Spleen (tissue), 7 donors: ENCODE results near the gene AGAP2.

Experiments used
- POLR2A ChIP-seq, 3 donors: fragments of 450-650 bp; IDR thresholded peaks; one replicate each; pipeline ENCODE4 v1.5.1; 2017; ENCODE audit warnings: antibody characterized with exemption in 3 of 3, mild to moderate bottlenecking in 1 of 3
- POLR2AphosphoS5 ChIP-seq, 3 donors: sonication (generic); formaldehyde crosslinking; IDR thresholded peaks; one replicate each; pipeline ENCODE4 v1.5.1; 2017; ENCODE audit warnings: antibody characterized with exemption in 3 of 3
- TF ChIP-seq, protein P1 (sequence below), 11 experiments: fragments of 200-600 bp in 7 of 11; fragments of 450-650 bp in 4 of 11; sonication (generic) in 4 of 11; IDR thresholded peaks in 8 of 11; conservative IDR thresholded peaks in 3 of 11; 1 replicate in 7 of 11; 2 replicates in 4 of 11; pipeline versions ENCODE4 v1.4.0 to v1.8.0; 2016 to 2021; ENCODE audit warnings: antibody characterized with exemption in 11 of 11, inconsistent platforms in 4 of 11, mild to moderate bottlenecking in 1 of 11
- donor health status: DM: no; HTN: no; CAD: no; lungs with moderate emphysema.
- donor health status: DM: no; HTN: no; CAD: no.
- donor health status: DM: no; HTN: no; CAD: no.

DNA sequence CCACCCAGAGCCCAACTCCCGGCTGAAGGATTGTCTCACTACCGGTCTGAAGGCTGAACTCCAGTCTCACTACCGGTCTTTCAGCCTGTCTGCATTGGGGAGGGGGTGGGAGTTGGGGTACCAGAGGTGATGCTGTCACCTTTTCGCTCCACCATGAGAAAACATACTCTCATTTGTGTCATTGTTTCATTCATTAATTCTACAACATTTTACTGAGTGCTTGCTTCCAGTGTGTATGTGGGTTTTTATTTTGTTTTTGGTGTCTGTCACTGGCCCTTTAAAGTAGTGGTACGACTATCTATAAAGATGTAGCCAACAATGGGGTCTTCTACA lies 14.1 kb upstream of the AGAP2 start:
- TF ChIP-seq, protein P1, sequence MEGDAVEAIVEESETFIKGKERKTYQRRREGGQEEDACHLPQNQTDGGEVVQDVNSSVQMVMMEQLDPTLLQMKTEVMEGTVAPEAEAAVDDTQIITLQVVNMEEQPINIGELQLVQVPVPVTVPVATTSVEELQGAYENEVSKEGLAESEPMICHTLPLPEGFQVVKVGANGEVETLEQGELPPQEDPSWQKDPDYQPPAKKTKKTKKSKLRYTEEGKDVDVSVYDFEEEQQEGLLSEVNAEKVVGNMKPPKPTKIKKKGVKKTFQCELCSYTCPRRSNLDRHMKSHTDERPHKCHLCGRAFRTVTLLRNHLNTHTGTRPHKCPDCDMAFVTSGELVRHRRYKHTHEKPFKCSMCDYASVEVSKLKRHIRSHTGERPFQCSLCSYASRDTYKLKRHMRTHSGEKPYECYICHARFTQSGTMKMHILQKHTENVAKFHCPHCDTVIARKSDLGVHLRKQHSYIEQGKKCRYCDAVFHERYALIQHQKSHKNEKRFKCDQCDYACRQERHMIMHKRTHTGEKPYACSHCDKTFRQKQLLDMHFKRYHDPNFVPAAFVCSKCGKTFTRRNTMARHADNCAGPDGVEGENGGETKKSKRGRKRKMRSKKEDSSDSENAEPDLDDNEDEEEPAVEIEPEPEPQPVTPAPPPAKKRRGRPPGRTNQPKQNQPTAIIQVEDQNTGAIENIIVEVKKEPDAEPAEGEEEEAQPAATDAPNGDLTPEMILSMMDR (IDR thresholded peaks at IDR 0.05 in 8 of 11, conservative IDR thresholded peaks at IDR 0.05 in 3 of 11), result no peak
- TF ChIP-seq POLR2AphosphoS5 (IDR thresholded peaks at IDR 0.05) (no peak), POLR2A (IDR thresholded peaks at IDR 0.05) (no peak)
